Activated CD4-positive, alpha-beta T cell treated with anti-CD3 and anti-CD28 coated beads, Interleukin-2, Interleukin-4, amounts not matched to agents 100 ng/mL and 50 ng/mL, durations not matched to agents 16 hours and 8 hours (primary cell): ENCODE measurements around the gene SMARCAD1.

ENCODE experiments used
- DNase-seq: peaks from one replicate; pipeline ENCODE4 v3.0.0-alpha.2; 2020; ENCODE audit warnings: low spot score

Gene SMARCAD1

GRCh38 chr4:94207469-94208224, at the start of gene SMARCAD1:
TSS of gene SMARCAD1 (plus strand) at chr4:94207865. CDS start at chr4:94208395, 530 bp downstream.
- DNase-seq, result peak; percentile 90

- no peak for DNase-seq
Observed at GRCh38 chr4:94158883-94159282, 48.8 kb upstream of the SMARCAD1 start.

- DNase-seq, result no peak
Observed at GRCh38 chr4:94159790-94160189, 47.9 kb upstream of the SMARCAD1 start.

- peak; percentile 4 for DNase-seq
Observed at GRCh38 chr4:94160774-94161173, 46.9 kb upstream of the SMARCAD1 start.

- DNase-seq, result no peak
Observed at GRCh38 chr4:94165256-94165655, 42.4 kb upstream of the SMARCAD1 start.

GRCh38 chr4:94168321-94168720, 39.3 kb upstream of the SMARCAD1 start:
- DNase-seq, result no peak

- no peak for DNase-seq
Observed at GRCh38 chr4:94169803-94170372, 37.8 kb upstream of the SMARCAD1 start.

GRCh38 chr4:94171616-94172015, 36.0 kb upstream of the SMARCAD1 start:
- no peak for DNase-seq

- DNase-seq, result no peak
Observed at GRCh38 chr4:94175553-94176261, 32.0 kb upstream of the SMARCAD1 start.

- DNase-seq, result no peak
Observed at GRCh38 chr4:94177822-94178221, 29.8 kb upstream of the SMARCAD1 start.

- no peak for DNase-seq
Observed at GRCh38 chr4:94181815-94182214, 25.9 kb upstream of the SMARCAD1 start.

- no peak for DNase-seq
Observed at GRCh38 chr4:94202769-94203168, 4.9 kb upstream of the SMARCAD1 start.

GRCh38 chr4:94208266-94208665, 601 bp downstream of the SMARCAD1 start:
- DNase-seq, result no peak

- DNase-seq, result no peak
Observed at GRCh38 chr4:94208918-94209317, 1.3 kb downstream of the SMARCAD1 start.

- no peak for DNase-seq
Observed at GRCh38 chr4:94211861-94212260, 4.2 kb downstream of the SMARCAD1 start.

GRCh38 chr4:94214703-94215319, 7.1 kb downstream of the SMARCAD1 start:
- peak; percentile 60 for DNase-seq

GRCh38 chr4:94216394-94216793, 8.7 kb downstream of the SMARCAD1 start:
- peak; percentile 30 for DNase-seq

GRCh38 chr4:94219402-94219801, 11.7 kb downstream of the SMARCAD1 start:
- no peak for DNase-seq

GRCh38 chr4:94221916-94222315, 14.3 kb downstream of the SMARCAD1 start:
- peak; percentile 35 for DNase-seq

- no peak for DNase-seq
Observed at GRCh38 chr4:94225449-94225848, 17.8 kb downstream of the SMARCAD1 start.

GRCh38 chr4:94226763-94227162, 19.1 kb downstream of the SMARCAD1 start:
- no peak for DNase-seq

GRCh38 chr4:94228493-94229216, 21.0 kb downstream of the SMARCAD1 start:
- DNase-seq, result no peak
